Panc1 (cell line): ENCODE results near the gene LRRC3. TPM values are rescaled to one million over a fixed set of nuclear protein-coding genes. Genes with fewer than 3 reads are reported as not detected.

Experiments
- ATAC-seq: fragments of 200-7000 bp; cut with Tn5 transposase; 2 replicates; pipeline ENCODE4 v1.9.1; 2020; ENCODE audit warnings: mild to moderate bottlenecking, moderate library complexity
- BruUV-seq: library from RNA; stranded (reverse); fragments of 400-500 nt; replicated peaks from 2 replicates; lab custom pipeline; 2021; lab: Mats Ljungman, UMichigan
- CTCF ChIA-PET: fragments of 300-600 bp; sonication (Branson Sonifier 250); formaldehyde crosslinking; loops from one replicate; lab custom pipeline; 2022; ENCODE audit warnings: antibody characterized with exemption; lab: Charles Lee
- POLR2A ChIA-PET: fragments of 300-600 bp; sonication (Branson Sonifier 250); formaldehyde crosslinking; loops from one replicate; lab custom pipeline; 2022; ENCODE audit warnings: antibody characterized with exemption; lab: Charles Lee
- DNase-seq: peaks from one replicate; pipeline ENCODE4 v3.0.0-alpha.2; 2010; ENCODE audit warnings: low read depth, low spot score
- H3K27ac ChIP-seq: 2 replicates; pipeline ENCODE4 v1.5.1; 2011; ENCODE audit warnings: mild to moderate bottlenecking, low read length, inconsistent platforms
- H3K27me3 ChIP-seq: fragments of 200-500 bp; sonication (Bioruptor generic); 2 replicates; pipeline ENCODE4 v1.6.0; 2014; ENCODE audit warnings: low read length, inconsistent platforms; ENCODE audit not compliant: control insufficient read depth, insufficient read depth
- H3K36me3 ChIP-seq: fragments of 200-500 bp; sonication (Bioruptor generic); 2 replicates; pipeline ENCODE4 v1.5.1; 2014; ENCODE audit warnings: inconsistent platforms, mild to moderate bottlenecking, low read length, moderate library complexity; ENCODE audit not compliant: control insufficient read depth, insufficient read depth
- H3K4me1 ChIP-seq: 2 replicates; pipeline ENCODE4 v1.5.1; 2011; ENCODE audit warnings: inconsistent platforms, mild to moderate bottlenecking, low read length, moderate library complexity; ENCODE audit not compliant: control insufficient read depth, insufficient read depth
- H3K4me3 ChIP-seq, 2 experiments: 2 replicates each; pipeline ENCODE4 v1.5.1; 2011 to 2012; ENCODE audit warnings: low read depth in 2 of 2, low read length in 2 of 2, mild to moderate bottlenecking in 2 of 2, inconsistent platforms in 1 of 2, moderate library complexity in 1 of 2
- H3K9me3 ChIP-seq: fragments of 200-500 bp; sonication (Bioruptor generic); 2 replicates; pipeline ENCODE4 v1.5.1; 2014; ENCODE audit warnings: low read depth, mild to moderate bottlenecking, inconsistent platforms, low read length, moderate library complexity; ENCODE audit not compliant: control insufficient read depth, insufficient read depth
- POLR2AphosphoS5 ChIP-seq: IDR thresholded peaks from 2 replicates; pipeline ENCODE4 v1.6.1; 2012; ENCODE audit warnings: mild to moderate bottlenecking, low read depth, low read length, moderate library complexity
- SIN3A ChIP-seq: IDR thresholded peaks from 2 replicates; pipeline ENCODE4 v1.6.1; 2012; ENCODE audit warnings: low read depth, mild to moderate bottlenecking, low read length, moderate library complexity, borderline replicate concordance; ENCODE audit not compliant: insufficient read depth
- TCF7L2 ChIP-seq: IDR thresholded peaks from 2 replicates; pipeline ENCODE4 v1.6.1; 2011; ENCODE audit warnings: mild to moderate bottlenecking, low read depth, low read length, inconsistent platforms
- in situ Hi-C: cut with HindIII; loops from 2 replicates; pipeline ENCODE4 v1.10.0; 2016; ENCODE audit warnings: low sequenced_read_pairs, low pct_unique_long_range_greater_than_20kb
- intact Hi-C: fragments of 100-400 bp; cut with micrococcal nuclease; formaldehyde crosslinking; loops from one replicate; pipeline ENCODE4 v1.10.0; 2022; ENCODE audit not compliant: unreplicated experiment
- total RNA-seq: library from RNA; stranded (reverse); gene quantifications from one replicate; pipeline ENCODE4 v1.2.1, GENCODE V29; 2021; ENCODE audit not compliant: unreplicated experiment
- TF ChIP-seq, protein P1 (sequence below), 2 experiments: IDR thresholded peaks; 2 replicates each; pipeline ENCODE4 v1.6.1; 2011 to 2012; ENCODE audit warnings: low read depth in 2 of 2, control low read depth in 1 of 2, low read length in 1 of 2, mild to moderate bottlenecking in 1 of 2, moderate library complexity in 1 of 2; ENCODE audit not compliant: insufficient read depth in 1 of 2
- TF ChIP-seq, protein P2 (sequence below): fragments of 450-650 bp; IDR thresholded peaks from 2 replicates; pipeline ENCODE4 v1.5.1; 2017; ENCODE audit warnings: mild to moderate bottlenecking

LRRC3 gene
- total RNA-seq, 1 experiment from 2014 or later = 3.3 TPM

DNA sequence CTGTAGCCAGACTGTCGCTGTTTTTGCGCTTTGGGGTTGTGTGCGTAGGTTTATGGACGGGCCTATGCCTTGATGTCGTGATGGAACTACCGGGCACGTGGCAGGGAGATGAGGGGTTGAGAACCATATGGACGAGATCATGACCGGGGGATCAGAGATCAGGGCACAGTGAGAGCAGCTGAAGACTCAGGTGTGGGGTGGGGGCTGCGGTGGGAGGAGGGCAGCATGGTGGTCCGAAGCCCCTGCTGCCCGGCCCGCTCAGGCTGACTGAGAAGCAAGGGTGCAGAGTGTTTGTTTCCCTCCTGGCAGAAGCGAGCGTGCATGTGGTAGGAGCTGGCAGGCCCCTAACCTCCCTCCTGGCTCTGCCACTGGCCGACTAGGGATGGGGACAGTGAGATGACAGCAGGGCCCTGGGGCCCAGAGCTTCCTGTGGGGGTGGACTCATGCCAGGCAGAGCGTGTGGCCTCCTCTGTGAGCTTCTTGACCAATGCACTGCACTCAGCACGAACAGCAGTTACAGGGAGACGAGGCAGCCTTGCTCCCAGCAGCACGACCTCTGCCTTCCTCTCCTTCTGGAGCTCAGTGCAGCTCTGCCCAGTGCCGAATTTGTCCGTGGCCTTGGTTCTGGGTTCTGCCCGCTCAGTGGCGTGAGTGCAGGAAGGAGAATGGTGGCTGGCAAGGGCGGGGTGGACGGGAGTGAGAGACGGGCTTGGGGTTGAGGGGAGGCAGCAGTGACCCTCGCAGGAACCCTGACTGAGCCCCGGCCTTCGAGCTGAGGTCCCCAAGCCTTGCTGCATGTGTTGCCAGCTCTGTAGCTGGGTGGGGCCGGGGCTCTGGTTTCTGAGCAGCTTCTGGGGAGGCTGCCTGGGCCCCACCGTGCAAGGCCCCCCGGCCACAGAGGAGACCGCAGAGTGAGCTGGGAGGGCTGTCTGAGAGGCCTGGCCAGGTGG lies 22.2 kb upstream of the LRRC3 start:
- Histone ChIP-seq H3K36me3 (no peaks in the 10 kb centered on the region), H3K27me3 (no peaks in the 10 kb centered on the region), H3K4me3 (no peak overlapping the region), H3K9me3 (no peaks in the 10 kb centered on the region; the same call in 1 of the 2 replicates), H3K4me1 (no peaks in the 10 kb centered on the region), H3K27ac (no peak overlapping the region)
- ATAC-seq (0 out of 2 replicates have a peak, but pooled peaks have one; percentile 37), DNase-seq (no peak)
- CTCF ChIA-PET = no interaction called here
- intact Hi-C loops = no loop called here
- POLR2A ChIA-PET = no interaction called here
- TF ChIP-seq SIN3A (no peak), POLR2AphosphoS5 (no peak), TCF7L2 (no peak)
- TF ChIP-seq, protein P1, sequence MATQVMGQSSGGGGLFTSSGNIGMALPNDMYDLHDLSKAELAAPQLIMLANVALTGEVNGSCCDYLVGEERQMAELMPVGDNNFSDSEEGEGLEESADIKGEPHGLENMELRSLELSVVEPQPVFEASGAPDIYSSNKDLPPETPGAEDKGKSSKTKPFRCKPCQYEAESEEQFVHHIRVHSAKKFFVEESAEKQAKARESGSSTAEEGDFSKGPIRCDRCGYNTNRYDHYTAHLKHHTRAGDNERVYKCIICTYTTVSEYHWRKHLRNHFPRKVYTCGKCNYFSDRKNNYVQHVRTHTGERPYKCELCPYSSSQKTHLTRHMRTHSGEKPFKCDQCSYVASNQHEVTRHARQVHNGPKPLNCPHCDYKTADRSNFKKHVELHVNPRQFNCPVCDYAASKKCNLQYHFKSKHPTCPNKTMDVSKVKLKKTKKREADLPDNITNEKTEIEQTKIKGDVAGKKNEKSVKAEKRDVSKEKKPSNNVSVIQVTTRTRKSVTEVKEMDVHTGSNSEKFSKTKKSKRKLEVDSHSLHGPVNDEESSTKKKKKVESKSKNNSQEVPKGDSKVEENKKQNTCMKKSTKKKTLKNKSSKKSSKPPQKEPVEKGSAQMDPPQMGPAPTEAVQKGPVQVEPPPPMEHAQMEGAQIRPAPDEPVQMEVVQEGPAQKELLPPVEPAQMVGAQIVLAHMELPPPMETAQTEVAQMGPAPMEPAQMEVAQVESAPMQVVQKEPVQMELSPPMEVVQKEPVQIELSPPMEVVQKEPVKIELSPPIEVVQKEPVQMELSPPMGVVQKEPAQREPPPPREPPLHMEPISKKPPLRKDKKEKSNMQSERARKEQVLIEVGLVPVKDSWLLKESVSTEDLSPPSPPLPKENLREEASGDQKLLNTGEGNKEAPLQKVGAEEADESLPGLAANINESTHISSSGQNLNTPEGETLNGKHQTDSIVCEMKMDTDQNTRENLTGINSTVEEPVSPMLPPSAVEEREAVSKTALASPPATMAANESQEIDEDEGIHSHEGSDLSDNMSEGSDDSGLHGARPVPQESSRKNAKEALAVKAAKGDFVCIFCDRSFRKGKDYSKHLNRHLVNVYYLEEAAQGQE (IDR thresholded peaks at IDR 0.05; ENCODE audit: insufficient read depth in 1 of 2, low read depth in 2 of 2, low read length in 1 of 2) = no peak
- TF ChIP-seq, protein P2, sequence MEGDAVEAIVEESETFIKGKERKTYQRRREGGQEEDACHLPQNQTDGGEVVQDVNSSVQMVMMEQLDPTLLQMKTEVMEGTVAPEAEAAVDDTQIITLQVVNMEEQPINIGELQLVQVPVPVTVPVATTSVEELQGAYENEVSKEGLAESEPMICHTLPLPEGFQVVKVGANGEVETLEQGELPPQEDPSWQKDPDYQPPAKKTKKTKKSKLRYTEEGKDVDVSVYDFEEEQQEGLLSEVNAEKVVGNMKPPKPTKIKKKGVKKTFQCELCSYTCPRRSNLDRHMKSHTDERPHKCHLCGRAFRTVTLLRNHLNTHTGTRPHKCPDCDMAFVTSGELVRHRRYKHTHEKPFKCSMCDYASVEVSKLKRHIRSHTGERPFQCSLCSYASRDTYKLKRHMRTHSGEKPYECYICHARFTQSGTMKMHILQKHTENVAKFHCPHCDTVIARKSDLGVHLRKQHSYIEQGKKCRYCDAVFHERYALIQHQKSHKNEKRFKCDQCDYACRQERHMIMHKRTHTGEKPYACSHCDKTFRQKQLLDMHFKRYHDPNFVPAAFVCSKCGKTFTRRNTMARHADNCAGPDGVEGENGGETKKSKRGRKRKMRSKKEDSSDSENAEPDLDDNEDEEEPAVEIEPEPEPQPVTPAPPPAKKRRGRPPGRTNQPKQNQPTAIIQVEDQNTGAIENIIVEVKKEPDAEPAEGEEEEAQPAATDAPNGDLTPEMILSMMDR = no peak
- BruUV-seq = no TSS peak
- in situ Hi-C loops = no loop called here

DNA sequence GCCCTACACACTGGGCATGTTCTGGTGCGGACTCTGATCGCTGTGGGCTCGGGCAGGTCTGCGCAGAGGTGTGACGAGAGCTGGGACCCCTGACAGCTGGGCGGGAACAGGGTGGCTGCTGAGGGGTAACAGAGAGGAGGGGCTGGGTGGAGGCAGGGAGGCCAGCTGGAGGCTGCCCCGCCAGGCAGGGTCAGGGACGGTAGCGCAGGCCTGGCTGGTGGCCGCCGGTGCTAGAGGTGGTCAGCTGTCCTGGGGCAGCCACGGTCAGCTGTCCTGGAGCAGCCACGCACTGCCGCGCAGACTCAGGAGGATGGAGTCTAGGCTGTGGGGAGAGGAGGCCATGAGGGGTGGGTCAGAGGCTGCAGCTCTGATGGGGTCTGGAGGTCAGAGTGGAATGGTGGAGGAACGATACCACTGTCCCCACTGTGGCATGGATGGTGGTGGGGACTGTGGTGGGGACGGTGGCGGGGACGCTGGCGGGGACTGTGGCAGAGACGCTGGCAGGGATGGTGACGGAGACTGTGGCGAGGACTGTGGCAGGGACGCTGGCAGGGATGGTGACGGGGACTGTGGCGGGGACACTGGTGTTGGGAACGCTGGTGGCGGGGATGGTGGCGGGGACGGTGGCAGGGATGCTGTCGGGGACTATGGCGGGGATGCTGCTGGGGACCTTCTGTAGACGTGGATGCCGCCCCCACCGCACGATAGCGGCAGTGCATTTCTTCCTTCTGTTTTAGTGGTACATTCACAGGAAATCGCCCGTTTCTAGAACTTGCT lies 21.3 kb upstream of the LRRC3 start:
- no peaks in the 10 kb centered on the region for H3K4me1 ChIP-seq

More for the DNA sequence above, 21.3 kb upstream of the LRRC3 start:
- H3K36me3 ChIP-seq = no peaks in the 10 kb centered on the region
- intact Hi-C loops (no loop called here), in situ Hi-C loops (no loop called here)
- CTCF ChIA-PET = no interaction called here
- H3K4me3 ChIP-seq = no peak overlapping the region
- POLR2A ChIA-PET = no interaction called here
- BruUV-seq = no TSS peak
- DNase-seq (no peak), ATAC-seq (no peak)
- TF ChIP-seq POLR2AphosphoS5 (no peak), TCF7L2 (no peak), SIN3A (no peak)
- TF ChIP-seq, protein P2 = no peak
- TF ChIP-seq, protein P1 (IDR thresholded peaks at IDR 0.05; ENCODE audit: insufficient read depth in 1 of 2, low read depth in 2 of 2, low read length in 1 of 2) = no peak
- H3K27ac ChIP-seq = no peak overlapping the region
- H3K27me3 ChIP-seq = no peaks in the 10 kb centered on the region
- H3K9me3 ChIP-seq = no peaks in the 10 kb centered on the region; the same call in 1 of the 2 replicates
